GM18508 (cell line): ENCODE results near the gene SCD.
"Not testable (repeated sequence)": the region's sequence is repeated elsewhere in the genome, so short reads cannot be mapped to it uniquely, and the experiment has no call there.

ENCODE experiments used
- ATAC-seq: cut with Tn5 transposase; IDR thresholded peaks from one replicate; pipeline ENCODE4 v1.9.1; 2021; ENCODE audit warnings: moderate number of reproducible peaks; ENCODE audit not compliant: insufficient read depth, unreplicated experiment

SCD gene

GRCh38 chr10:100346765-100347567 lies at the start of gene SCD:
Gene SCD (plus strand): TSS chr10:100347233. CDS start chr10:100347505, 272 bp downstream.
- peak; percentile 78 for ATAC-seq

DNA sequence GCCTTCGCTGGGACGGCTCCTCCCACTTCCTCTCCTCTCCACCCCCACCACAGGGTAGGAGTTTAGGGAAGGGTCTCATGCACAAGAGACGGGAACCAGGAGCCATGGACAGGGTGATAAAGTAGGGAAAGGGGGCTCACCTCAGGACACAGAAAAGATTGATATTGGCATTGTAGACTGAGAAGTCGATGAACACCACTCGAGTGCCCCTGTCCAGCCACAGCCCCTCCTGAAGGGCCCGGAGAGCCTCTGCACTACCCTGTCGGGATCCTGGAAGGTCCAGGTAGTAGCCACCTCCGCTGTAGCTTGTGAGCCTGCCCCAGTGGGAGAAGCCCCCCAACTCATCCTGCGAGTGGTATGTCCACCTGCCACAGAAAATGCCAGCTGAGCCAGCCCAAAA lies 49.8 kb upstream of the SCD start:
- no peak for ATAC-seq

DNA sequence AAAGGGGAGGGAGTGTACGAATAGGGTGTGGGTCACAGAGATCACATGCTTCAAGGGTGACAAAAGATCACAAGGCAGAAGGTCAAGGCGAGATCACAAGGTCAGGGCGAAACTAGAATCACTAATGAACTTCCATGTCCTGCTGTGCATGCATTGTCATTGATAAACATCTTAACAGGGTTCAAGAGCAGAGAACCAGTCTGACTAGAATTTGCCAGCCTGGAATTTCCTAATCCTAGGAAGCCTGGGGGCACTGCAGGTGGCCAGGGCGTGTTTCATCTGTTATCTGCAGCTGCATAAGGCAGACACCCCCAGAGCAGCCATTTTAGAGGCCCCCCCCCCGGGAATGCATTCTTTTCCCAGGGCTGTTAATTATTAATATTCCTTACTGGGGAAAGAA lies 45.9 kb upstream of the SCD start:
- not testable (repeated sequence) for ATAC-seq

DNA sequence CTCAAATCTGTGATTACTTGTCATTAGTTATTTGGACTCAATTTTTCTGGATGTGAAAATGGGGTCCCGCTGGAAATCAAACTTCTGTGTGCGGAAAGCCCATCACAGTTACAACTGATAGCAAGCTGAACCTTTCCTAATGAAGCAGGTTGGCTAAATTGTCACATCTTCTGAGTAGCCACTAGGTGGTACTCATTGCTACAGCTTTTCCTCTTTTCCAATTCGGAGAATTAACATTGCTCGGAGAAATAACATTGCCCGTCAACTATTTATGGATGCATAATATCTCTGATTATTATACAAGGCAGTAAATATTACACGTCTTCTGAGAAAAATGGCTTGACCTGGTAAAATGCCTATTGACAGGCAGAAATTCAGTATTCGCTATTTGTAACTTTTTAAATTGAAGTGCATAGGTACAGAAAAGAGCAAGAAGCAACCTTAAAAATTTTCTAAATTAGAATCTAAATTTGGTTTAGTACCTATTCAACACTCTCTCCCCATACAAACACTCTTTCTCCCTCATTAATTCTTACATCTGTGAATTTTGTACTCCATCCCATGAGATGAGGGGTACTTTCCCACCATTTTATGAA lies 43.2 kb upstream of the SCD start:
- ATAC-seq, result no peak

DNA sequence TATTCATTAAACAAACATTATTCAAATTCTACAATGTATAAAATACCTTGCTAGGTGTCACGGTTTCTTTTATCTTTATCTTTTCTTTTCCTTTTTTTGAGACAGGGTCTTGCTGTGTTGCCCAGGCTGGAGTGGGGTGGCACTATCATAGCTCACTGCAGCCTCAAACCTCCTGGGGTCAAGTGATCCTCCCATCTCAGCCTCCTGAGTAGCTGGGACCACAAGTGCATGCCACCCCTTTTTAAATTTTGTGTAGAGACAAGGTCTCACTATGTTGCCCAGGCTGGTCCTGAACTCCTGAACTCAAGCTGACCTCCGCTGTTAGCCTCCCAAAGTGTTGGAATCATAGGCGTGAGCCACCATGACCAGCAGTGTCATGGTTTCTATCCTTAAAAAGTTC lies 42.6 kb upstream of the SCD start:
- ATAC-seq, result no peak

DNA sequence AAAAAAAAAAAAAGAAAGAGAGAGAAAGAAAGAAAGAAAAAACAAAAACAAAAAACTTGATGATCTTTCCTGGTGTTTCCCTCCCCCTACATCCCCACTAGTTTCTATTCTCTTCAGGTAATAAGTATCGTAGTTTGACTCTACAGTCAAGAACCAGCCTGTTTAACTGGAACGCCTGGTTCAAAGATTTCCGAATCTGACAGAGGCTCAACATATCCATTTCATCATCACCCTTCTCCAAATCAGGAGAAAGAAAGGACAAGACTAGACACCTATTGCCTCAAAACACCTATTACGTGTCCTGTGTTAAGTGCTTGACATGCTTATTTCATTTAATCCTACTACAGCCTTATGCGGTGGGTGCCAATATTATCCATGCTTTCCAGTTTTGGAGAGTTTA lies 40.2 kb upstream of the SCD start:
- ATAC-seq, result no peak

- no peak for ATAC-seq
Measured at GRCh38 chr10:100307684-100308083, 39.3 kb upstream of the SCD start.

DNA sequence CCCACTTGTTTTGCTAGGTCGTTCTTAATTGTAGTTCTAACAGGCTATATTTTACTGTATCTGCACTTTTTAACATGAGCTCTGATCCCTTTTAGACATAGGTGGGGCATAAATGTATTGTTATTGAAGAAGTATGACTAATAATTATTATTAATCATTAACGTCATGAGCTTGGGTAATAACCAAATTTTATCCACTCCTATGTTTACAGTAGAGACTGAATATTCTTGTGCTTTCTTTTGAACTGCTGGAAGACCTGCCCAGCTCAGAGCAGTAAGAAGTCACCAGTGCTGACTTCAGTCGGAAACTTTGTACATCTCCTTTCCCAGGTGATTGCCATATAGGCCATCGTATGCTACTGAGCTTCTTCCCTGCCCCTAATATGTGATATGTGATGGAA lies 35.7 kb upstream of the SCD start:
- no peak for ATAC-seq

DNA sequence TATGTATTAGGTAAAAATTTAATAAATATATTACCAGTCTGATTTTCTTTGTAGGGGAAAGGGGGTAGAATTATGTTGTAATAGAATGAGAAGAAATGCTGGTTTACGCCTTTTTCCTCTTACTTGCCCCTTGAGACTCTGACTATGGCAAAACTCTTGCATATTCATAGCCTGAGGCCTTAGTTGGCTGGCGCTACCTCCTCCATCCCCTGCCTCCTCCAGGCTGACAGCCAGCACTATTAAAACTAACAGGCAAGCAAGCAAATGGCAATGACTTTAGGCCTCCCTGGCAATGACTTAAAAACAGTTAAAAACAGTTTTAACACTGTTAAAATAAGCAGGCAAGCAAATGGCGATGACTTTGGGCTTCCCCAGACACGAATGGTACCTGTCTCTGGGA lies 31.4 kb upstream of the SCD start:
- ATAC-seq, result no peak

DNA sequence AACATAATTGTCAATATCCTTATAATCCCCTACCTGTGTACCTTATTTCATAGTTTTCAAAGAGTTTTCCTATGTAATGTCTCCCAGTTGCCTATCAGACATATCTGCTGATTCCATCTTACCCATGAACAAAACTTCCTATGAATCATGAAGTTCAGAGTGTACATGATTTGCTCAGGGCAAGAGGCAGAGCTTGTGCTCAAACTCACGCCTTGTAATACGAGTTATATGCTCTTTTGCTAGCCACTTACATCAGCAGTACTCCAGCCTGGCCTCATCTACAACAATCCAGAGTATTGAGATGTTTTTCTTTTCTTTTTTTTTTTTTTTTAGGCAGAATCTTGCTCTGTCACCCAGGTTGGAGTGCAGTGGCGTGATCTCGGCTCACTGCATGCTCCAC lies 28.8 kb upstream of the SCD start:
- no peak for ATAC-seq

DNA sequence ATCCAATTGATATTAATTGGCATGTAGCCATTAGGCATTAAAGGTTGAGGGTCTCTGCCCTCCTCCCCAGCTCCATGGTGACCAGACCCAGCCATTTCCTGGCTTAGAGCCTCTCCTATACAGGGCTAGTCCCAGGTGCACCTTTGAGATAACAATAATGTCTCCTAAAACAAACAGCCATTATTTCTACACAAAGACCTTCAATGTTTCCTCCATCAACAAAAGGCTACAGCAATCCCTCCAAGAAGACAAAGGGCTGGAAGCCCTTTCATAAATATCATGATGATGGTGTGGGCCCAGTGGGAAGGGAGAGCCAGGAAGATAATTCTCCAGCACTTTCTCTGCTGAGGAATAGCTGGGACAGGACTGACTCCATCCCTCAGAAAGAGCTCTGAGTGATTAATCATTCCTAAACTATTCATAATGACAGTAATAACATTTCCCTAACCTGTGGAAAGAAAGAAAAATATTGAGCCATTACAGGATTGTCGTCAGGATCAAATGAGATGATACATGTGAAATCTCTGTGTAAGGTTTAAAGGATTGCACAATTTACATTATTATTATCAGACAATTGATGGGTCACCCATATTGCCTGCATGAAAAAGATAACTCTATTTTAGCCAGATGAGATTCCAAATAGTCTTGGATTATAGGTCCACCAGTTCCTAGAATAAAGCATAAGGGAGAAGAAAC lies 27.2 kb upstream of the SCD start:
- no peak for ATAC-seq

GRCh38 chr10:100325158-100325557 lies 21.9 kb upstream of the SCD start:
- ATAC-seq, result no peak

DNA sequence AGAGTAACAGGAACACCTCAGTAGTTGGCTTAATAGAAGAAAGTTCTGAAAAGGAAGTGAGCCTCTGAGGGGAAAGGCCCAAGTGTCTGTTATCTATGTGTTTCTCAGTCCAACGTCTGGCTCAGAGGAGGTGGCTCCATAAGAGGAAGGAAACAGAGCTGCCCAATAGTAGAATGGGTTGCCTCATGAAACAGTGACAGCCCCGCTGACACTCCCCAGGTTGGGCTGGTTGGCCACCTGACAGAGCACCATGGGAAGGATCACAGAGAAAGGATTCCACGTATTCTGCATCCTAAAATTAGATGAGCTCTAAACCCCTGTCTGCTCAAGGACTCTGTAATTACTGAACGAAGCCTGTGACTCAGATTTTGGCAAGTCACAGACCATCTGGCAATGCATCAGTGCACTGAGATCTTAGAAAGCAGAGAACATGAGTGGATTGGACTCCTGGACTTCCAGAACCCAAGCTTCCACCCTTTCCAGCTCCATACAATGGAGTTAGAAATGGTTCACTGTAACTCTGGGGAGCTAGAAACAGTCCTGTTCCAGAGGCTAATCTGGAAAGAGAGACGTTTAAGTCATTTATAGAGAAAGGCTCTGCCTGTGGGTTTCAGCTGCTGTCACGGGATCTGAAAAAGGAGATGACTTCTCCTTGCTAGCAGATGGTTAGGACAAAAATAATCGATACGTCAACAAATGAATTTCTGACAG lies 19.9 kb upstream of the SCD start:
- ATAC-seq, result peak; percentile 96

- no peak for ATAC-seq
Measured at GRCh38 chr10:100327718-100328009, 19.4 kb upstream of the SCD start.

GRCh38 chr10:100328198-100328597 lies 18.8 kb upstream of the SCD start:
- ATAC-seq, result no peak

GRCh38 chr10:100330079-100330478 lies 17.0 kb upstream of the SCD start, which contains the start of gene PKD2L1:
Gene PKD2L1 (minus strand): TSS chr10:100330228. CDS start chr10:100330103, 125 bp downstream.
- ATAC-seq, result no peak

GRCh38 chr10:100333106-100333505 lies 13.9 kb upstream of the SCD start:
- no peak for ATAC-seq

DNA sequence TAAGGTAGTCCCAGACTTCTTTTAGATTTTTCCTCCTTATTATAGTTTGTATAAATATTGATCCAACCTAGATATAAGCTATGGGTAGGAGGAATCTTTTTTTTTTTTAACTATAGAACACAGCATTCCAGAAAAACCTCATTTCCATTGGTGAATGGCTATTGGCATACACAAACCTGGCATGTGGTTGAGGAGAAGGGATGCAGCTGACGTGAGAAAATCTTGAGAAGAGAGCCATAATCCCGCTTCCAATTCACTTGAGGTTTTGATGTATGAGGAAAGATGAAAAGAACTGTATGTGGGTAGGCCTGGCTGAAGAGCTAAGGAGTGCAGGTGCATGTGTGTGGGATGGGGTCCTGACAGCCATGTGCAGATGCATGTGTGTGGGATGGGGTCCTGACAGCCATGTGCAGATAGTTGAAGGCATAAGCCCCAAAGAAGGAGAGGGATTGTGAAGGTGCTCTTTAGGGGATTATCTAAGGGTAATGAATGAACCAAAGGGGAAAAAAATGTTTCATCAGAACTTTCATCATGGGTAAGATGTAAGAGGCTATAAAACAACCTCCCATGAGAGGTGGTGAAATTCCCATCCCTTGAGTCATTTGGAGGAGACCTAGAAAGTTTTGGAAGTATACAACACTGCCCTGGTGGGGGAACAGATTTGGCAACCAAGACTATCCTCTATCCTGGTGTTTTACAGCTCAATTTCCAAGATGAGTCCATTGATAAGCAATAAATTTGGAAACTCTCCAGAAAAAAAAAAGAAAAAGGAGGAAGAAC lies 13.2 kb upstream of the SCD start:
- ATAC-seq, result no peak

GRCh38 chr10:100334762-100335161 lies 12.3 kb upstream of the SCD start:
- no peak for ATAC-seq

DNA sequence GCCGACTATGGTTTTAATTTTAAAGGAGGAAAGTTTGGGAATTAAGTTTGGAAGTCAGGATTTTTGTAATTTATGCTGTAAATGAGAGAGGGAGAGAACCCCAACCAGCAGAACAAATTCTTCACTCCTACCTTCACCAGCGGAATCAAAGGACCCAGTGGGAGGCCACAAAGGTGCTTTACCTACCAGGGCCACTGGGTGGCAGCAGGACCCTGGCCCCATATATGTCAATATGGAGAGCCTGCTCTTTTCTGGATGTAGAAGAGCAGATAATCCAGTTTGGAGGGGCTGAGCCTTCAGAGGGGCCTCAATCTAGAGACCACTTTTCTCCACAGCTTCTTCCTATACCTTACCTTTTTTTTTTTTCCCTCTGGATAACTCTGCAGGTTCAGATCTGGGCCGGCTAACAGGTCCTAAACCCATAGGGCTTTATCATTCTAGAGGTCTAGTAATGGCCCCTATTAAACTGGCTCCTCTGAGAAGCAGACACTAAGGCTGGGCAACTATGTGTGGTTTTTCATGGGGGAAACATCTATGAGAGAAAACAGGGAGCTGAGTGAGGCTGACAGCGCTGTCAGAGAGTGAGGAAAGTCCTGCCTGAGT lies 8.5 kb upstream of the SCD start:
- ATAC-seq, result no peak
